ENCODE data around the gene RAI2.
"Not testable (repeated sequence)": the region's sequence is repeated elsewhere in the genome, so short reads cannot be mapped to it uniquely, and the experiment has no call there.

RAI2 gene

DNA sequence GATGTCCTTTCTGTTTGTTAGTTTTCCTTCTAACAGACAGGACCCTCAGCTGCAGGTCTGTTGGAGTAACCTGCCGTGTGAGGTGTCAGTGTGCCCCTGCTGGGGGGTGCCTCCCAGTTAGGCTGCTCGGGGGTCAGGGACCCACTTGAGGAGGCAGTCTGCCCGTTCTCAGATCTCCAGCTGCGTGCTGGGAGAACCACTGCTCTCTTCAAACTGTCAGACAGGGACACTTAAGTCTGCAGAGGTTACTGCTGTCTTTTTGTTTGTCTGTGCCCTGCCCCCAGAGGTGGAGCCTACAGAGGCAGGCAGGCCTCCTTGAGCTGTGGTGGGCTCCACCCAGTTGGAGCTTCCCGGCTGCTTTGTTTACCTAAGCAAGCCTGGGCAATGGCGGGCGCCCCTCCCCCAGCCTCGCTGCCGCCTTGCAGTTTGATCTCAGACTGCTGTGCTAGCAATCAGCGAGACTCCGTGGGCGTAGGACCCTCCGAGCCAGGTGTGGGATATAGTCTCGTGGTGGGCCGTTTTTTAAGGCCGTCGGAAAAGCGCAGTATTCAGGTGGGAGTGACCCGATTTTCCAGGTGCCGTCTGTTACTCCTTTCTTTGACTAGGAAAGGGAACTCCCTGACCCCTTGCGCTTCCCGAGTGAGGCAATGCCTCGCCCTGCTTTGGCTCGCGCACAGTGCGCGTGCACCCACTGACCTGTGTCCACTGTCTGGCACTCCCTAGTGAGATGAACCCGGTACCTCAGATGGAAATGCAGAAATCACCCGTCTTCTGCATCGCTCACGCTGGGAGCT lies 74.3 kb downstream of the RAI2 start:
- DNase-seq = not testable (repeated sequence)

GRCh38 chrX:17779434-17779833 lies 81.7 kb downstream of the RAI2 start:
- DNase-seq = no peak

DNA sequence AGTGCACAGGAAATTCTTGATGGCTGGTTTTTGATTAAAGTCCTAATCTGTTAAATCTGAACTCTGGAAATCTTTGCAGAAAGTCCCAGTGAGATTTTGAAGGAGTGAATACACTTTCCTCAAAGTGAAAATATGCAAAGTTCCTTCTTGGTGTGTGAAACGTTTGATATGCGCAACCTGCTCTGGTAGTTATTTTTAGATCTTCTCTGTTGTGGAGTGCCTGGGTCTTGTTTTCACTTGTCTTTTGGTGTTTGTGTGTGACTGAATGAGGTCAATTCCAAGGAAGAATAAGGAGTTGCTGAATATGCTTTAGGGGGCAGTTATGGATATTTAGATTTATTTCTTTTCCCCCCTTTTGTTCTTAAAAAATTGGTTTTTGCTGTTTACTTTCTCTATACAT lies 82.1 kb downstream of the RAI2 start:
- no peak for DNase-seq

DNA sequence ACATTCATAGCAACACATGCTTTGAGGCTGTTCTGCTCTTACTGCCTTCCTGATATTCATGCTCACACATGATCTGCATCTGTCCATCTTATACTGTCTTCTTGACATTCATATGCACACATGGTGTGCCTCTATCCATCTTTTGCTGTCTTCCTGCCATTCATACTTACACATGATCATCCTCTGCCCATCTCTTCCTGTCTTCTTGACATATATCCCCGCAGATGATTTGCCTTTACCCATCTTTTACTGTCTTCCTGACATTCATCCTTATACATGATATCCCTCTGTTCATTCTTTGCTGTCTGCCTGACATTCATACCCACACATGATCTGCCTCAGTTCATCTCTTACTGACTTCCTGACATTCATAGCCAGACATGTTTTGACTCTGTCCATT lies 87.0 kb downstream of the RAI2 start:
- no peak for DNase-seq

- no peak for DNase-seq
Observed at GRCh38 chrX:17773221-17773876, 87.7 kb downstream of the RAI2 start.

- DNase-seq = no peak
Observed at GRCh38 chrX:17769701-17770269, 91.3 kb downstream of the RAI2 start.

DNA sequence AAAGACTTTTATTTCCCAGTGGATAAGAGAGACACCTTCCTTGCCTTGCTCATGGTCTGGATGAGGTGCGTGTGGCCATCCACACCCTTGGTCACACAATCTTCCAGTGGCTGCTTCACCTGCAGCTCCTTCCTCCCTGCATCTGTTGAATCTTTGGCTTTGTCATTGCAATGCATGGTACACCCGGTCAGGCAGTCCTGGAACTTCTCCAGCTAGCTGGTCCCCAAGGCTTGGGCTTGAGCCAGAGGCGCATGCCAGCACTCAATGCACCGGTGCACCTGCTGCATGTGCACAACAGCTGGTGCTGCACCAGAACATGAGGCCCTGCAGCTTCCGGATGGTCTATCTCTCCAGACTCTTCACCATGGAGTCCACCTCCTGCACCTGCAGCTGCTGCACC lies 92.1 kb downstream of the RAI2 start:
- no peak for DNase-seq

DNA sequence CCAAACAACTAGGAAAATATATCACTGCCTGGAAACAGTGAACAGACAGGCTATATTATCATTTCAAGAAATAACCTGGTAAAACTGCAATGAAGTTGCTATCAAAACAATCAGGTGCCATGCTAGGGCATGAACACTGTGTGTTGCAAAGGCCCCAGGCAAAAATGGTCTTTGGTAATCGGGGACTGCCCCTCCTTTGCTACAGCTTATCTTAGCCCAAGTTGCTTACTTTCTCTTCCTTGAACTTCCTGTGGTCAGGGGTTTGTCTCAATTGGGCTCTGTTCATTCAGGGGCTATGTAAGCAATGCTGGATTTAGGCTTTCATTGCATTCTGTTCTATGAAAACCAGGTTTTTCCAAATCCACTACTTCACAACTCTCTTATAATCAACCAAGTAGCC lies 93.4 kb downstream of the RAI2 start:
- DNase-seq = no peak

DNA sequence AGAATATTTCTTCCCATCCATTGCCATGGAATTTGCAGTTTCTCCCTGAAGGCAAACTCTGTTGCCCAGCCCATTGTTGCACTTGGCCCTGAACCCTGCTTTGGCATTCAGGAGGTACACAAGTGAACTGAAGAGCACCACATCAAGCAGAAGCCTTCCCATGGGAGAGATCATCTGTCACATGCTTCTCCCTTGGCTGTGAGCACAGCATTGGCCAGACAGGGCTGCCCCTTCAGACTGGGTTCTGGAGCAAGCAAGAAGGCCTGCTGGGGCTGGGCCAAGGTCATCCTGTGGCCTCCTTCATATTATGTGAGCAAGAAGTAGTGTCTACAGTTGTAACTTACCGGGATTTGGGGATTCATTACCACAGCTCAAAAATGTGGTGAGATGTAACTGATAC lies 101.1 kb downstream of the RAI2 start:
- DNase-seq = no peak

DNA sequence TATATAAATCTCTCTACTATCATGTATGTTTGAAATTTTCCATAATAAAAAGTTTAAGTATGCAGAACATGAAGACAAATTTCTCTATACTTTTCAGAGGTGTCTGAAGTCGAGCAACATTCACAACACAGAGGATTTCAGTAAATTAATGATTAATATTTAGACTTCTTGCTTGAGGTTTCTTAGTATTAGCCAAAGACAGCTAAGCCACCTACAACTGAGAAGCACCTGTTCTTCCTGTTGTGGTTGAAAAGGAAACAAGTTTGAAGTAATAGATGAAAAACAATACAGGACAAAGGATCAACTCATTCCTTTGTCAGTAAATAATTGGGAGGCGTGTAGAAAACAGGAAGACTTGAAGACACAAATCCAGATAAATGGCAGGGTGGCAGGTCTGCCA lies 102.7 kb downstream of the RAI2 start:
- no peak for DNase-seq

DNA sequence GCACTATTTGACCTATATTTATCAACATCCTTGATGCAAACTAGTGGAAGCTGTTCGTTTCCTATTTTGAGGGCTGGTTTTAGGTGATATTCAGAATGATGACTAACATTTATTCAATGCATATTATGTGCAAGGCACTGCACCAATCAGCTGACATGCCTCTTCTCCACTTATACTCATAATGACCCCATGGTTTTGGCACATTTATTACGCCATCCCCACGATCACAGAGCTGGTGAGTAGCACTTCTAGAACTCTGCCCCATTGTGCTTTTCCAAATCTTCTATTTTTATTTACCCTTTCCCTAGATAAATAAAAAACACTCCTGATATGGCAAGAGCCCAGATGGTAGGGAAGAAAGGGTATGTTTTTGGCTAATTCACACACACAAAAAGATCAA lies 110.7 kb downstream of the RAI2 start:
- no peak for DNase-seq

Measured in anterior cingulate cortex (tissue), 58 donors.